Glutamatergic neuron (in vitro differentiated cells): ENCODE results near the gene GPT2. TPM values are rescaled to one million over a fixed set of nuclear protein-coding genes. Genes with fewer than 3 reads are reported as not detected.

Source experiments
- DNase-seq: peaks from one replicate; pipeline ENCODE4 v3.0.0; 2022
- H3K27ac Mint-ChIP-seq: one replicate; pipeline ENCODE4 v1.8.0; 2020; ENCODE audit warnings: mild to moderate bottlenecking, mixed read lengths, inconsistent platforms; ENCODE audit not compliant: unreplicated experiment
- H3K27me3 Mint-ChIP-seq: one replicate; pipeline ENCODE4 v1.8.0; 2020; ENCODE audit warnings: mild to moderate bottlenecking, moderate library complexity, mixed read lengths, inconsistent platforms; ENCODE audit not compliant: unreplicated experiment
- H3K36me3 Mint-ChIP-seq: one replicate; pipeline ENCODE4 v1.8.0; 2020; ENCODE audit warnings: mild to moderate bottlenecking, mixed read lengths, inconsistent platforms; ENCODE audit not compliant: unreplicated experiment
- H3K4me1 Mint-ChIP-seq: one replicate; pipeline ENCODE4 v1.8.0; 2020; ENCODE audit warnings: mild to moderate bottlenecking, low read depth, mixed read lengths, inconsistent platforms; ENCODE audit not compliant: unreplicated experiment
- H3K4me3 Mint-ChIP-seq: one replicate; pipeline ENCODE4 v1.8.0; 2020; ENCODE audit warnings: mild to moderate bottlenecking, mixed read lengths, inconsistent platforms; ENCODE audit not compliant: unreplicated experiment
- H3K9me3 Mint-ChIP-seq: one replicate; pipeline ENCODE4 v1.8.0; 2020; ENCODE audit warnings: mild to moderate bottlenecking, moderate library complexity, mixed read lengths, inconsistent platforms; ENCODE audit not compliant: unreplicated experiment
- total RNA-seq: library from RNA; stranded (reverse); fragmentation: NEBNext Ultra II Directional; extraction: Animal tissue kit (Norgen Biotek cat#: 25700); gene quantifications from one replicate; pipeline ENCODE4 v1.2.1, GENCODE V29; 2021; ENCODE audit not compliant: unreplicated experiment
- TF ChIP-seq, protein P1 (sequence below): fragments of 200-600 bp; sonication (generic); IDR thresholded peaks from one replicate; pipeline ENCODE4 v1.5.0; 2021; ENCODE audit not compliant: partially characterized antibody, unreplicated experiment

The GPT2 gene
- total RNA-seq, 1 donor from 2014 or later, result 70.7 TPM

DNA sequence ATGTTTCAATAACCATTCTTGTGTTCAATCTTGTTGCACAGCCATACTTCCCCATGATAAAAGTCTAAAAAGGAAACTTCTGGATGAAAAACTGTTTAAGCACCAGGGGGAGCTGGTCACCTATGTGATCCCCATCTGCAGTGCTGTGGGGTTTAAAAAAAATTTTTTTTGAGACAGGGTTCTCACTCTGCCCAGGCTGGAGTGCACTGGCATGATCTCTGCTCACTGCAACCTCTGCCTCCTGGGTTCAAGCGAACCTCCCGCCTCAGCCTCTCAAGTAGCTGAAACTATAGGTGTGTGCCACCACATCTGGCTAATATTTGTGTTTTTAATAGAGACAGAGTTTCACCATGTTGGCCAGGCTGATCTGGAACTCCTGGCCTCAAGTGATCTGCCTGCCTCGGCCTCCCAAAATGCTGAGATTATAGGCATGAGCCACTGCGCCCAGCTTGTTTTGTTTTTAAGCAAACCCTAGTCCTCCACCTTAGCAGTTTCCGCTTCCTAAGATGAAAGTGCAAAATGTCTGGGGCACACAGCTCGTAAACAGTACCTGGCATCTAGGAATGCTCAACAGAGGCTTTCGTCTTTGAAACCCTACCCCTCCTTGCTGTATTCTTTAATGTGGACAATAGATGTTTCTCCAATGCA, 63.9 kb downstream of the GPT2 start:
- Mint-ChIP-seq H3K9me3 (no peaks in the 10 kb centered on the region), H3K27me3 (peaks cover 2% of the 10 kb centered on the region), H3K4me1 (peaks cover 3% of the 10 kb centered on the region), H3K27ac (no peak overlapping the region), H3K36me3 (no peaks in the 10 kb centered on the region), H3K4me3 (no peak overlapping the region)
- TF ChIP-seq, protein P1, sequence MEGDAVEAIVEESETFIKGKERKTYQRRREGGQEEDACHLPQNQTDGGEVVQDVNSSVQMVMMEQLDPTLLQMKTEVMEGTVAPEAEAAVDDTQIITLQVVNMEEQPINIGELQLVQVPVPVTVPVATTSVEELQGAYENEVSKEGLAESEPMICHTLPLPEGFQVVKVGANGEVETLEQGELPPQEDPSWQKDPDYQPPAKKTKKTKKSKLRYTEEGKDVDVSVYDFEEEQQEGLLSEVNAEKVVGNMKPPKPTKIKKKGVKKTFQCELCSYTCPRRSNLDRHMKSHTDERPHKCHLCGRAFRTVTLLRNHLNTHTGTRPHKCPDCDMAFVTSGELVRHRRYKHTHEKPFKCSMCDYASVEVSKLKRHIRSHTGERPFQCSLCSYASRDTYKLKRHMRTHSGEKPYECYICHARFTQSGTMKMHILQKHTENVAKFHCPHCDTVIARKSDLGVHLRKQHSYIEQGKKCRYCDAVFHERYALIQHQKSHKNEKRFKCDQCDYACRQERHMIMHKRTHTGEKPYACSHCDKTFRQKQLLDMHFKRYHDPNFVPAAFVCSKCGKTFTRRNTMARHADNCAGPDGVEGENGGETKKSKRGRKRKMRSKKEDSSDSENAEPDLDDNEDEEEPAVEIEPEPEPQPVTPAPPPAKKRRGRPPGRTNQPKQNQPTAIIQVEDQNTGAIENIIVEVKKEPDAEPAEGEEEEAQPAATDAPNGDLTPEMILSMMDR, result peak; percentile 44
- no peak for DNase-seq

DNA sequence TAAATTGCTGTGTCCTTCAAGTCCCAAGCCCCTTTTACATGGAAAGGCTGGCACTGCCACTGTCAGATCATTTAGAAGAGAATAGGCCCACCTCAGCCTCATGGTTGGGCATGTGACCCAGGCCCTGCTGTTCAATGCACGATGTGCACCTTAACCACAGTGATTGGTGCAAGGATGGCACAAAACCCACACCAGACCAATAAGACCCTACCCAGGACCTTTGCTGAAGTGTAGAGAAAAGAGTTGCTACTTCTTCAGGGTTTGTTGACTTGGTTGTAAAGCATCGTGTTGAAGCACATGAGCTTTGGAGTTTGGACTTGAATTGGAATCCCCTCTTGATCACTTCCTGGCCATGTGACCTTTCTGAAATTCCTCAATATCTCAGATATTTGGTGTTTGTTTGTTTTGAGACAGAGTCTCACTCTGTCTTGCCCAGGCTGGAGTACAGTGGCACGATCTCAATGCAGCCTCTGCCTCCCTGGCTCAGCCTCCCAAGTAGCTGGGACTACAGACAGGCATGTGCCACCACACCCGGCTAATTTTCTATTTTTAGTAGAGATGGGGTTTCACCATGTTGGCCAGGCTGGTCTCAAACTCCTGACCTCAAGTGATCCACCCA, 64.5 kb downstream of the GPT2 start:
- Mint-ChIP-seq H3K27me3 (peaks cover 2% of the 10 kb centered on the region), H3K27ac (no peak overlapping the region), H3K4me3 (no peak overlapping the region), H3K9me3 (no peaks in the 10 kb centered on the region), H3K36me3 (no peaks in the 10 kb centered on the region), H3K4me1 (no peaks in the 10 kb centered on the region)
- no peak for DNase-seq
- TF ChIP-seq, protein P1, result no peak

GRCh38 chr16:46949241-46949892, 65.2 kb downstream of the GPT2 start:
- no peak for DNase-seq
- no peaks in the 10 kb centered on the region for H3K27me3 Mint-ChIP-seq
- TF ChIP-seq, protein P1, result no peak
- H3K36me3 Mint-ChIP-seq, result no peaks in the 10 kb centered on the region
- H3K4me1 Mint-ChIP-seq, result no peaks in the 10 kb centered on the region
- no peak overlapping the region for H3K27ac Mint-ChIP-seq
- H3K9me3 Mint-ChIP-seq, result no peaks in the 10 kb centered on the region
- H3K4me3 Mint-ChIP-seq, result no peak overlapping the region

DNA sequence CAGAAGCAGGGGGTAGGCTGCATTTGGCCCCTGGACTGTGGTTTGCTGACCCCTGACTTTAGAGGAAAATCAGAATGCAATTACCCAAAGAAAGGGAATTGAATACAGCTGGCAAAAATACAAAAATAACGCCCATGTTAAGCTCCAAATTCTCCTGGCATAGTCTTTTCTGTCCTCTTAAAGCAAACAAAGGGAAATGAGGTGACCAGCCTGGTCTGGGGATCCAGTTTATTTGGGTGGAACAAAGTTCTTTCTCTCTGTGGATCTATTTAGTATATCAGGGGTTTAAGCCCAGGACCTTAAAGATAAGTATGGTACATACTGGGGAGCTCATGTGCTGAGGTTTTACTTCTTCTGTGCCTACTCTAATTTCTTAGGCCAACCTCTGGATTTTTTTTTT, 65.8 kb downstream of the GPT2 start:
- TF ChIP-seq, protein P1, result no peak
- no peaks in the 10 kb centered on the region for H3K36me3 Mint-ChIP-seq
- no peaks in the 10 kb centered on the region for H3K9me3 Mint-ChIP-seq
- H3K4me3 Mint-ChIP-seq, result no peak overlapping the region
- no peaks in the 10 kb centered on the region for H3K27me3 Mint-ChIP-seq
- no peaks in the 10 kb centered on the region for H3K4me1 Mint-ChIP-seq
- no peak for DNase-seq
- no peak overlapping the region for H3K27ac Mint-ChIP-seq

DNA sequence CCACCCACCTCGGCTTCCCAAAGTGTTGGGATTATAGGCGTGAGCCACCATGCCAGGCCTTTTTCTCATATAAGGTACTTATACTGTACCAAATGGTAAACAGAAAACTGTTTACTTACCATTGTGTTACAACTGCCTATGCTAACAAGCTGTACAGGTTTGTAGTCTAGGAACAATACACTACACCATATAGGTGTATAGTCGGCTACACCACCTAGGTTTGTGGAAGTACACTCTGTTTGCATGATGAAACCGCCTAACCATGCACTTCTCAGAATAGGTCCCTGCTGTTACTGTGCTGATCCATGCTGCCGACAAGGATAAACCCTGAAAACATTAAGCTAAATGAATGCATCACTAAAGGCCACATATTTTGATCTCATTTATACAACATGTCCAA, 70.4 kb downstream of the GPT2 start:
- Mint-ChIP-seq H3K4me3 (no peak overlapping the region), H3K27ac (no peak overlapping the region), H3K27me3 (no peaks in the 10 kb centered on the region), H3K4me1 (no peaks in the 10 kb centered on the region), H3K9me3 (no peaks in the 10 kb centered on the region), H3K36me3 (no peaks in the 10 kb centered on the region)
- no peak for DNase-seq
- TF ChIP-seq, protein P1, result no peak
